OCI-LY7 (cell line): ENCODE data around the gene PAH. TPM values are rescaled to one million over a fixed set of nuclear protein-coding genes. Genes with fewer than 3 reads are reported as not detected.

Experiments used
- BruUV-seq: library from RNA; stranded (reverse); fragments of 400-500 nt; replicated peaks from 2 replicates; lab custom pipeline; 2021; lab: Mats Ljungman, UMichigan
- CTCF ChIA-PET: fragments of 300-600 bp; sonication (Branson Sonifier 250); formaldehyde crosslinking; loops from one replicate; lab custom pipeline; 2022; ENCODE audit warnings: antibody characterized with exemption; ENCODE audit not compliant: unreplicated experiment; lab: Charles Lee
- POLR2A ChIA-PET: fragments of 300-600 bp; sonication (Branson Sonifier 250); formaldehyde crosslinking; loops from one replicate; lab custom pipeline; 2022; ENCODE audit warnings: antibody characterized with exemption; lab: Charles Lee
- DNase-seq: peaks from one replicate; pipeline ENCODE4 v3.0.0-alpha.2; 2015; ENCODE audit warnings: low spot score
- H2AFZ ChIP-seq: fragments of 200-600 bp; sonication (generic), shearing (Covaris generic); 2 replicates; pipeline ENCODE4 v1.6.1; 2014; ENCODE audit warnings: mild to moderate bottlenecking, antibody characterized with exemption, low read length, moderate library complexity
- H3K27ac ChIP-seq: fragments of 200-600 bp; sonication (generic); 2 replicates; pipeline ENCODE4 v1.5.1; 2014; ENCODE audit warnings: mixed run types, low read depth, mild to moderate bottlenecking, moderate library complexity, low read length, inconsistent platforms; ENCODE audit not compliant: poor library complexity, severe bottlenecking
- H3K36me3 ChIP-seq: fragments of 200-600 bp; sonication (generic); 2 replicates; pipeline ENCODE4 v1.6.1; 2014; ENCODE audit warnings: mild to moderate bottlenecking, antibody characterized with exemption, low read length, moderate library complexity, mixed read lengths; ENCODE audit not compliant: insufficient read depth
- H3K4me1 ChIP-seq: fragments of 200-600 bp; sonication (generic); 2 replicates; pipeline ENCODE4 v1.5.1; 2014; ENCODE audit warnings: mild to moderate bottlenecking, low read length; ENCODE audit not compliant: insufficient read depth, poor library complexity, severe bottlenecking
- H3K4me2 ChIP-seq: fragments of 200-600 bp; sonication (generic); 2 replicates; pipeline ENCODE4 v1.6.1; 2014; ENCODE audit warnings: mild to moderate bottlenecking, low read length
- H3K4me3 ChIP-seq: fragments of 200-600 bp; sonication (generic); 2 replicates; pipeline ENCODE4 v1.5.1; 2014; ENCODE audit warnings: mild to moderate bottlenecking, low read depth, low read length; ENCODE audit not compliant: poor library complexity, severe bottlenecking
- H3K79me2 ChIP-seq: fragments of 200-600 bp; sonication (generic); 2 replicates; pipeline ENCODE4 v1.6.1; 2016; ENCODE audit warnings: low read depth, mild to moderate bottlenecking, low read length, moderate library complexity, mixed read lengths; ENCODE audit not compliant: insufficient read depth
- H3K9me2 ChIP-seq: fragments of 200-600 bp; sonication (generic); 2 replicates; pipeline ENCODE4 v1.6.1; 2016; ENCODE audit warnings: mild to moderate bottlenecking, low read length, mixed read lengths; ENCODE audit not compliant: insufficient read depth
- H3K9me3 ChIP-seq: fragments of 200-600 bp; sonication (generic); 2 replicates; pipeline ENCODE4 v1.6.1; 2014; ENCODE audit warnings: mild to moderate bottlenecking, mixed run types, low read length, mixed read lengths
- H4K20me1 ChIP-seq: fragments of 200-600 bp; sonication (generic); 2 replicates; pipeline ENCODE4 v1.6.1; 2014; ENCODE audit warnings: mild to moderate bottlenecking, antibody characterized with exemption, low read length, moderate library complexity, mixed read lengths; ENCODE audit not compliant: insufficient read depth
- CTCF ChIP-seq: fragments of 200-600 bp; sonication (generic); conservative IDR thresholded peaks from 2 replicates; pipeline ENCODE4 v1.5.1; 2014; ENCODE audit warnings: mild to moderate bottlenecking, antibody characterized with exemption, low read length, moderate library complexity, mixed read lengths
- EZH2phosphoT487 ChIP-seq: fragments of 200-600 bp; sonication (generic); IDR thresholded peaks from 2 replicates; pipeline ENCODE4 v1.6.1; 2018; ENCODE audit warnings: low read depth, borderline replicate concordance, mild to moderate bottlenecking, mixed run types, antibody characterized with exemption, low read length, moderate library complexity, mixed read lengths
- intact Hi-C: fragments of 100-400 bp; cut with micrococcal nuclease; formaldehyde crosslinking; loops from one replicate; pipeline ENCODE4 v1.10.0; 2022; ENCODE audit not compliant: unreplicated experiment
- total RNA-seq, 2 experiments: library from RNA; depleted of rRNA in 1 of 2; stranded (reverse); fragments of >200 nt in 1 of 2; shearing (Covaris generic) in 1 of 2; gene quantifications; 2 replicates each; pipeline ENCODE4 v1.2.3, GENCODE V29; 2014 to 2022

The PAH gene
- total RNA-seq, 2 experiments from 2014 or later = not detected

GRCh38 chr12:102913453-102914226, 3.4 kb downstream of the PAH start:
- H2AFZ ChIP-seq = no peak overlapping the region

GRCh38 chr12:102912258-102912657, 4.8 kb downstream of the PAH start:
- no peak overlapping the region for H3K27ac ChIP-seq
- CTCF ChIA-PET = no interaction called here
- intact Hi-C loops = no loop called here
- H3K4me2 ChIP-seq = no peak overlapping the region
- H3K36me3 ChIP-seq = no peaks in the 10 kb centered on the region
- H3K4me3 ChIP-seq = no peak overlapping the region
- H2AFZ ChIP-seq = no peak overlapping the region
- no peak for DNase-seq
- POLR2A ChIA-PET = no interaction called here
- BruUV-seq = no TSS peak
- no peaks in the 10 kb centered on the region for H3K79me2 ChIP-seq
- TF ChIP-seq CTCF = no peak
- no peak for TF ChIP-seq EZH2phosphoT487
- H3K9me3 ChIP-seq = no peaks in the 10 kb centered on the region
- H3K4me1 ChIP-seq = no peaks in the 10 kb centered on the region
- no peaks in the 10 kb centered on the region for H4K20me1 ChIP-seq
- H3K9me2 ChIP-seq = no peaks in the 10 kb centered on the region

More at GRCh38 chr12:102913453-102914226, 3.4 kb downstream of the PAH start:
- TF ChIP-seq CTCF = no peak
- no peak for TF ChIP-seq EZH2phosphoT487
- no peak overlapping the region for H3K4me3 ChIP-seq
- H3K4me1 ChIP-seq = no peaks in the 10 kb centered on the region
- ChIA-PET POLR2A (no interaction called here), CTCF (no interaction called here)
- no peaks in the 10 kb centered on the region for H3K36me3 ChIP-seq
- no peak overlapping the region for H3K27ac ChIP-seq
- BruUV-seq = no TSS peak
- no peaks in the 10 kb centered on the region for H3K79me2 ChIP-seq
- no peak for DNase-seq
- intact Hi-C loops = no loop called here
- no peaks in the 10 kb centered on the region for H4K20me1 ChIP-seq
- no peak overlapping the region for H3K4me2 ChIP-seq
- no peaks in the 10 kb centered on the region for H3K9me3 ChIP-seq
- H3K9me2 ChIP-seq = no peaks in the 10 kb centered on the region

GRCh38 chr12:102911320-102911719, 5.7 kb downstream of the PAH start:
- no peak overlapping the region for H3K4me3 ChIP-seq
- H2AFZ ChIP-seq = no peak overlapping the region
- TF ChIP-seq CTCF (no peak), EZH2phosphoT487 (no peak)
- no peaks in the 10 kb centered on the region for H3K9me3 ChIP-seq
- no TSS peak for BruUV-seq
- CTCF ChIA-PET = no interaction called here
- H4K20me1 ChIP-seq = no peaks in the 10 kb centered on the region
- no peak overlapping the region for H3K4me2 ChIP-seq
- H3K9me2 ChIP-seq = no peaks in the 10 kb centered on the region
- intact Hi-C loops = no loop called here
- H3K4me1 ChIP-seq = no peaks in the 10 kb centered on the region
- H3K36me3 ChIP-seq = no peaks in the 10 kb centered on the region
- POLR2A ChIA-PET = no interaction called here
- no peak overlapping the region for H3K27ac ChIP-seq
- DNase-seq = no peak
- no peaks in the 10 kb centered on the region for H3K79me2 ChIP-seq
